Measurements from ENCODE around the gene TMEM25. TPM values are rescaled to one million over a fixed set of nuclear protein-coding genes. Genes with fewer than 3 reads are reported as not detected.
A peak's percentile ranks its signal among the peaks of the same experiment; 100 is the strongest.

The TMEM25 gene
- total and polyA plus RNA-seq, 12 donors: 27.0 to 113 (median 55.9) TPM

DNA sequence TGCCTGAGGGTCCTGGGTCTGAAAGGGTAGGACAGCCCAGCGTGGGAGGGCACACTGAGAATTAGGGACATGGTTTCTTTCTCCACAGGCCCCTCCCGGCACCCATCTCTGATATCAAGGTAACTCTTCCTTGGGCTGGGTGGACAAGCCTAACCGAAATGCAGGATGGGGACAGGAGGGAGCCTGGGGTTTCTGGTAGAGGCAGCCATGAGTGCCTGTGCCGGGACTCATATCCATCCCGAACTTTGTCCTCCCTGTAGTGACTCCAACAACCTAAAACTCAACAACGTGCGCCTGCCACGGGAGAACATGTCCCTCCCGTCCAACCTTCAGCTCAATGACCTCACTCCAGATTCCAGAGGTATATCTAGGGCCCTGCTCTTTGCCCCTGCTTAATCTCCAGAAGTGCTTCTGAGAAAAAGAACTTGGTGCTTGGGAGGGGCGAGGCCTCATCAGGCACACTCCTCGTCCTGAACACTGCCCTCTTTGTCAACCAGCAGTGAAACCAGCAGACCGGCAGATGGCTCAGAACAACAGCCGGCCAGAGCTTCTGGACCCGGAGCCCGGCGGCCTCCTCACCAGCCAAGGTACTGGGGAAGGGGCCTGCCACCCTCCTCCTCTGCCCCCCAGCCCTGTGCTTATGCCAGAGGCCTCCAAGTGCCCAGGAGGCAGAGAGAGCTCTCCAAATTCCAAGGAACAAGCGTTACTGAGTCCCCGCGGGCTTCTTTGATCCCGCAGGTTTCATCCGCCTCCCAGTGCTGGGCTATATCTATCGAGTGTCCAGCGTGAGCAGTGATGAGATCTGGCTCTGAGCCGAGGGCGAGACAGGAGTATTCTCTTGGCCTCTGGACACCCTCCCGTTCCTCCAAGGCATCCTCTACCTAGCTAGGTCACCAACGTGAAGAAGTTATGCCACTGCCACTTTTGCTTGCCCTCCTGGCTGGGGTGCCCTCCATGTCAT lies 3.1 kb downstream of the TMEM25 start:
- H3K27me3 ChIP-seq: no peaks in the 10 kb centered on the region
- H3K27ac ChIP-seq: no peak overlapping the region
- WGBS, 4 donors: 83 to 87% (median 83%) methylated on average over 25 to 27 of the region's 27 CpGs
- intact Hi-C loops (cut with DNase I): no loop called here
- H3K4me1 ChIP-seq (replicated peaks in 1 of 2): peaks cover 0 to 21% of the 10 kb centered on the region in 2 donors
- TF ChIP-seq POLR2A (IDR thresholded peaks at IDR 0.05): no peak
- TF ChIP-seq, protein P1, sequence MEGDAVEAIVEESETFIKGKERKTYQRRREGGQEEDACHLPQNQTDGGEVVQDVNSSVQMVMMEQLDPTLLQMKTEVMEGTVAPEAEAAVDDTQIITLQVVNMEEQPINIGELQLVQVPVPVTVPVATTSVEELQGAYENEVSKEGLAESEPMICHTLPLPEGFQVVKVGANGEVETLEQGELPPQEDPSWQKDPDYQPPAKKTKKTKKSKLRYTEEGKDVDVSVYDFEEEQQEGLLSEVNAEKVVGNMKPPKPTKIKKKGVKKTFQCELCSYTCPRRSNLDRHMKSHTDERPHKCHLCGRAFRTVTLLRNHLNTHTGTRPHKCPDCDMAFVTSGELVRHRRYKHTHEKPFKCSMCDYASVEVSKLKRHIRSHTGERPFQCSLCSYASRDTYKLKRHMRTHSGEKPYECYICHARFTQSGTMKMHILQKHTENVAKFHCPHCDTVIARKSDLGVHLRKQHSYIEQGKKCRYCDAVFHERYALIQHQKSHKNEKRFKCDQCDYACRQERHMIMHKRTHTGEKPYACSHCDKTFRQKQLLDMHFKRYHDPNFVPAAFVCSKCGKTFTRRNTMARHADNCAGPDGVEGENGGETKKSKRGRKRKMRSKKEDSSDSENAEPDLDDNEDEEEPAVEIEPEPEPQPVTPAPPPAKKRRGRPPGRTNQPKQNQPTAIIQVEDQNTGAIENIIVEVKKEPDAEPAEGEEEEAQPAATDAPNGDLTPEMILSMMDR (IDR thresholded peaks at IDR 0.05): no peak
- no peaks in the 10 kb centered on the region for H3K9me3 ChIP-seq (replicated peaks in 1 of 3)
- H3K36me3 ChIP-seq (replicated peaks in 1 of 2): no peaks in the 10 kb centered on the region
- DNase-seq: peak in 1 of 7 donors; percentile 39
- no peak overlapping the region for H3K4me3 ChIP-seq

DNA sequence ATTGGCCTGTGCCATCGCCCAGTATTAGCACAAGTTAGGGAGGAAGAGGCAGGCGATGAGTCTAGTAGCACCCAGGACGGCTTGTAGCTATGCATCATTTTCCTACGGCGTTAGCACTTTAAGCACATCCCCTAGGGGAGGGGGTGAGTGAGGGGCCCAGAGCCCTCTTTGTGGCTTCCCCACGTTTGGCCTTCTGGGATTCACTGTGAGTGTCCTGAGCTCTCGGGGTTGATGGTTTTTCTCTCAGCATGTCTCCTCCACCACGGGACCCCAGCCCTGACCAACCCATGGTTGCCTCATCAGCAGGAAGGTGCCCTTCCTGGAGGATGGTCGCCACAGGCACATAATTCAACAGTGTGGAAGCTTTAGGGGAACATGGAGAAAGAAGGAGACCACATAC lies 4.3 kb downstream of the TMEM25 start:
- Histone ChIP-seq H3K27me3 (no peaks in the 10 kb centered on the region), H3K9me3 (replicated peaks in 1 of 3) (no peaks in the 10 kb centered on the region), H3K4me1 (replicated peaks in 1 of 2) (peaks cover 2 to 11% of the 10 kb centered on the region in 2 donors), H3K27ac (no peak overlapping the region), H3K36me3 (replicated peaks in 1 of 2) (no peaks in the 10 kb centered on the region), H3K4me3 (no peak overlapping the region)
- intact Hi-C loops (cut with DNase I): no loop called here
- 77 to 87% (median 81%) methylated on average over 9 of the region's 9 CpGs for WGBS, 4 donors
- no peak for TF ChIP-seq POLR2A (IDR thresholded peaks at IDR 0.05)
- TF ChIP-seq, protein P1 (IDR thresholded peaks at IDR 0.05): no peak
- DNase-seq: no peak

DNA sequence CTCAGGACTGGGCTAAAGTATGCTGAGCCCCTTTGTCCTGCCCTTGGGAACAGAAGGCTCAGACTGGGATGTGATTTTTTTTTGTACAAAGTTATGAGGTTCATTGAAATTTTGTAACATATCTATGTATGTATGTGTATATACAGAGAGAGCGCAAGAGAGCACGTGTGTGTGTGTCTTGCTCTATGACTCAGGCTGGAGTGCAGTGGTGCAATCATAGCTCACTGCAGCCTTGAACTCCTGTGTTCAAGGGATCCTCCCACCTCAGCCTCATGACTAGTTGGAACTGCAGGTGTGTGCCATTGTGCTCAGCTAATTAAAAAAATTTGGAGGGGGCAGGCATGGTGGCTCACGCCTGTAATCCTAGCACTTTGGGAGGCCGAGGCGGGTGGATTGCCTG lies 5.7 kb downstream of the TMEM25 start:
- whole genome bisulfite sequencing, 4 donors: 76 to 87% (median 80%) methylated on average over 5 of the region's 5 CpGs
- TF ChIP-seq, protein P1 (IDR thresholded peaks at IDR 0.05): no peak
- TF ChIP-seq POLR2A (IDR thresholded peaks at IDR 0.05): no peak
- H3K27ac ChIP-seq: peak overlapping the region in 2 of 5 donors; percentile 70 to 73
- peak; percentile 54 to 83 (median 78) for DNase-seq
- peaks cover 5 to 15% of the 10 kb centered on the region in 2 donors for H3K4me1 ChIP-seq (replicated peaks in 1 of 2)
- H3K9me3 ChIP-seq (replicated peaks in 1 of 3): no peaks in the 10 kb centered on the region
- no peaks in the 10 kb centered on the region for H3K27me3 ChIP-seq
- intact Hi-C loops (cut with DNase I): no loop called here
- H3K4me3 ChIP-seq: no peak overlapping the region
- H3K36me3 ChIP-seq (replicated peaks in 1 of 2): no peaks in the 10 kb centered on the region

DNA sequence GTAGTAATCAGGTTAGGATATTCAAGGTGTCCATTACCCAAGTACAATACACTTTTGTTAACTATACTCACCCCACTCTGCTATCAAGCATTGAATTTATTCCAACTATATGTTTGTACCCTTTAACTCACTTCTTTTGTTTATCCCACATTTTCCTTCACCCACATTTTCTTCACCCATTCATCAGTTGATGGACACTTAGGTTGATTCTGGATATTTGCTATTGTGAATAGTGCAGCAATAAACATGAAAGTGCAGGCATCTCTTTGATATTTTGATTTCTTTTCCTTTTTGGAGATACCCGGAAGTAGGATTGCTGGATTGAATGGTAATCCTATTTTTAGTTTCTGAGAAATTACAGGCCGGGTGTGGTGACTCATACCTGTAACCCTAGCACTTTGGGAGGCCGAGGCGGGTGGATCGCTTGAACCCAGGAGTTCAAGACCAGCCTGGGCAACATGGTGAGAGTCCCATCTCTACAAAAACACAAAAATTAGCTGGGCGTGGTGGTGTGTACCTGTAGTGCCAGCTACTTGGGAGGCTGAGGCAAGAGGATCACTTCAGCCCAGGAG lies 6.5 kb downstream of the TMEM25 start:
- 53 to 71% (median 66%) methylated on average over 5 to 6 of the region's 6 CpGs for WGBS, 4 donors
- H3K27ac ChIP-seq: peak overlapping the region in 2 of 5 donors; percentile 70 to 73
- peaks cover 0 to 4% of the 10 kb centered on the region in 2 donors for H3K36me3 ChIP-seq (replicated peaks in 1 of 2)
- peak in 1 of 7 donors; percentile 44 for DNase-seq
- no peaks in the 10 kb centered on the region for H3K27me3 ChIP-seq
- intact Hi-C loops (cut with DNase I): no loop called here
- H3K4me3 ChIP-seq: no peak overlapping the region
- TF ChIP-seq POLR2A (IDR thresholded peaks at IDR 0.05): no peak
- TF ChIP-seq, protein P1 (IDR thresholded peaks at IDR 0.05): no peak
- peaks cover 5 to 15% of the 10 kb centered on the region in 2 donors for H3K4me1 ChIP-seq (replicated peaks in 1 of 2)
- H3K9me3 ChIP-seq (replicated peaks in 1 of 3): no peaks in the 10 kb centered on the region

All from adrenal gland (tissue), 12 donors.